HL-60 (cell line): ENCODE results near the gene NEK2.

Experiments used
- DNase-seq, 2 experiments: peaks; one replicate each; pipeline ENCODE4 v3.0.0-alpha.2; 2010 to 2020; ENCODE audit warnings: low read depth in 1 of 2, low spot score in 1 of 2
- H3K27ac ChIP-seq: fragments of 250-450 bp; sonication (Bioruptor Pico); replicated peaks from 2 replicates; pipeline ENCODE4 v1.5.1; 2020; ENCODE audit warnings: mild to moderate bottlenecking, moderate library complexity
- H3K27me3 ChIP-seq: fragments of 250-450 bp; sonication (Bioruptor Pico); 2 replicates; pipeline ENCODE4 v1.5.1; 2021; ENCODE audit warnings: mild to moderate bottlenecking, moderate library complexity; ENCODE audit not compliant: insufficient read depth, poor library complexity, severe bottlenecking
- H3K4me3 ChIP-seq: replicated peaks from 2 replicates; pipeline ENCODE4 v1.5.1; 2011; ENCODE audit warnings: mild to moderate bottlenecking, control low read depth, low read length; ENCODE audit not compliant: insufficient read depth
- GABPA ChIP-seq: IDR thresholded peaks from 2 replicates; pipeline ENCODE4 v1.6.1; 2012; ENCODE audit warnings: low read depth
- POLR2AphosphoS5 ChIP-seq: IDR thresholded peaks from 2 replicates; pipeline ENCODE4 v1.6.1; 2012; ENCODE audit warnings: low read depth
- SPI1 ChIP-seq: IDR thresholded peaks from 2 replicates; pipeline ENCODE4 v1.6.1; 2012; ENCODE audit warnings: low read depth, mild to moderate bottlenecking, borderline replicate concordance
- TF ChIP-seq, protein P1 (sequence below): IDR thresholded peaks from 2 replicates; pipeline ENCODE4 v1.6.1; 2012; ENCODE audit warnings: low read depth; ENCODE audit not compliant: insufficient replicate concordance
- TF ChIP-seq, protein P2 (sequence below): IDR thresholded peaks from one replicate; pipeline ENCODE4 v1.5.1; 2011; ENCODE audit warnings: low read length, control low read depth, inconsistent platforms; ENCODE audit not compliant: insufficient read depth

NEK2 gene

GRCh38 chr1:211641942-211642341 is 33.5 kb downstream of the NEK2 start:
- TF ChIP-seq, protein P1, sequence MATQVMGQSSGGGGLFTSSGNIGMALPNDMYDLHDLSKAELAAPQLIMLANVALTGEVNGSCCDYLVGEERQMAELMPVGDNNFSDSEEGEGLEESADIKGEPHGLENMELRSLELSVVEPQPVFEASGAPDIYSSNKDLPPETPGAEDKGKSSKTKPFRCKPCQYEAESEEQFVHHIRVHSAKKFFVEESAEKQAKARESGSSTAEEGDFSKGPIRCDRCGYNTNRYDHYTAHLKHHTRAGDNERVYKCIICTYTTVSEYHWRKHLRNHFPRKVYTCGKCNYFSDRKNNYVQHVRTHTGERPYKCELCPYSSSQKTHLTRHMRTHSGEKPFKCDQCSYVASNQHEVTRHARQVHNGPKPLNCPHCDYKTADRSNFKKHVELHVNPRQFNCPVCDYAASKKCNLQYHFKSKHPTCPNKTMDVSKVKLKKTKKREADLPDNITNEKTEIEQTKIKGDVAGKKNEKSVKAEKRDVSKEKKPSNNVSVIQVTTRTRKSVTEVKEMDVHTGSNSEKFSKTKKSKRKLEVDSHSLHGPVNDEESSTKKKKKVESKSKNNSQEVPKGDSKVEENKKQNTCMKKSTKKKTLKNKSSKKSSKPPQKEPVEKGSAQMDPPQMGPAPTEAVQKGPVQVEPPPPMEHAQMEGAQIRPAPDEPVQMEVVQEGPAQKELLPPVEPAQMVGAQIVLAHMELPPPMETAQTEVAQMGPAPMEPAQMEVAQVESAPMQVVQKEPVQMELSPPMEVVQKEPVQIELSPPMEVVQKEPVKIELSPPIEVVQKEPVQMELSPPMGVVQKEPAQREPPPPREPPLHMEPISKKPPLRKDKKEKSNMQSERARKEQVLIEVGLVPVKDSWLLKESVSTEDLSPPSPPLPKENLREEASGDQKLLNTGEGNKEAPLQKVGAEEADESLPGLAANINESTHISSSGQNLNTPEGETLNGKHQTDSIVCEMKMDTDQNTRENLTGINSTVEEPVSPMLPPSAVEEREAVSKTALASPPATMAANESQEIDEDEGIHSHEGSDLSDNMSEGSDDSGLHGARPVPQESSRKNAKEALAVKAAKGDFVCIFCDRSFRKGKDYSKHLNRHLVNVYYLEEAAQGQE, result no peak
- TF ChIP-seq SPI1 (no peak), POLR2AphosphoS5 (no peak), GABPA (no peak)
- TF ChIP-seq, protein P2, sequence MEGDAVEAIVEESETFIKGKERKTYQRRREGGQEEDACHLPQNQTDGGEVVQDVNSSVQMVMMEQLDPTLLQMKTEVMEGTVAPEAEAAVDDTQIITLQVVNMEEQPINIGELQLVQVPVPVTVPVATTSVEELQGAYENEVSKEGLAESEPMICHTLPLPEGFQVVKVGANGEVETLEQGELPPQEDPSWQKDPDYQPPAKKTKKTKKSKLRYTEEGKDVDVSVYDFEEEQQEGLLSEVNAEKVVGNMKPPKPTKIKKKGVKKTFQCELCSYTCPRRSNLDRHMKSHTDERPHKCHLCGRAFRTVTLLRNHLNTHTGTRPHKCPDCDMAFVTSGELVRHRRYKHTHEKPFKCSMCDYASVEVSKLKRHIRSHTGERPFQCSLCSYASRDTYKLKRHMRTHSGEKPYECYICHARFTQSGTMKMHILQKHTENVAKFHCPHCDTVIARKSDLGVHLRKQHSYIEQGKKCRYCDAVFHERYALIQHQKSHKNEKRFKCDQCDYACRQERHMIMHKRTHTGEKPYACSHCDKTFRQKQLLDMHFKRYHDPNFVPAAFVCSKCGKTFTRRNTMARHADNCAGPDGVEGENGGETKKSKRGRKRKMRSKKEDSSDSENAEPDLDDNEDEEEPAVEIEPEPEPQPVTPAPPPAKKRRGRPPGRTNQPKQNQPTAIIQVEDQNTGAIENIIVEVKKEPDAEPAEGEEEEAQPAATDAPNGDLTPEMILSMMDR, result no peak
- no peak for DNase-seq
- H3K27me3 ChIP-seq, result no peaks in the 10 kb centered on the region
- H3K27ac ChIP-seq, result no peak overlapping the region
- H3K4me3 ChIP-seq, result no peak overlapping the region

- Histone ChIP-seq H3K4me3 (no peak overlapping the region), H3K27me3 (no peaks in the 10 kb centered on the region), H3K27ac (no peak overlapping the region)
- TF ChIP-seq, protein P2, result no peak
- no peak for DNase-seq
Measured at GRCh38 chr1:211641044-211641800, 34.2 kb downstream of the NEK2 start.

GRCh38 chr1:211640301-211640630 is 35.2 kb downstream of the NEK2 start:
- no peak for DNase-seq
- Histone ChIP-seq H3K27ac (no peak overlapping the region), H3K27me3 (no peaks in the 10 kb centered on the region), H3K4me3 (no peak overlapping the region)
- TF ChIP-seq SPI1 (no peak), POLR2AphosphoS5 (no peak), GABPA (no peak)
- TF ChIP-seq, protein P2, result no peak
- TF ChIP-seq, protein P1, result no peak
